HepG2 (cell line): ENCODE data around the gene TMEM135. TPM values are rescaled to one million over a fixed set of nuclear protein-coding genes. Genes with fewer than 3 reads are reported as not detected.

Experiments used
- ATAC-seq: fragments of 200-7000 bp; cut with Tn5 transposase; 3 replicates; pipeline ENCODE4 v1.9.1; 2020; ENCODE audit warnings: mild to moderate bottlenecking, moderate library complexity
- BruUV-seq: library from RNA; stranded (reverse); fragments of 400-500 nt; replicated peaks from 2 replicates; lab custom pipeline; 2021; lab: Mats Ljungman, UMichigan
- CTCF ChIA-PET: fragments of 300-600 bp; formaldehyde crosslinking; extraction: SDS; loops from one replicate; lab custom pipeline; 2021; ENCODE audit warnings: low total read pairs, inconsistent platforms, low intra/inter-chr PET ratio; lab: Yijun Ruan, JAX
- POLR2A ChIA-PET: fragments of 350-600 bp; sonication (Branson Sonifier 250); formaldehyde crosslinking; loops from one replicate; lab custom pipeline; 2020; ENCODE audit warnings: antibody characterized with exemption, inconsistent platforms; lab: Yijun Ruan, JAX
- DNase-seq: peaks from one replicate; pipeline ENCODE4 v3.0.0-alpha.2; 2015; ENCODE audit warnings: low spot score
- FAIRE-seq: peaks from 3 replicates; lab custom pipeline; 2011; peaks lifted over from hg19 to GRCh38; lab: Jason Lieb, UNC
- H2AFZ ChIP-seq: one replicate; pipeline ENCODE4 v1.6.1; 2011; ENCODE audit warnings: low read length, inconsistent platforms
- H3K27ac ChIP-seq: fragments of 300-600 bp; 3 replicates; pipeline ENCODE4 v1.8.0; 2011; ENCODE audit warnings: mixed run types, mild to moderate bottlenecking, mixed read lengths, low read length, inconsistent platforms; ENCODE audit not compliant: insufficient read depth; ENCODE audit errors: extremely low read length
- H3K27me3 ChIP-seq, 2 experiments: fragments of 200-600 bp in 1 of 2; 2 replicates in 1 of 2; 3 replicates in 1 of 2; pipeline versions ENCODE4 v1.6.0 to v1.8.0; 2011; ENCODE audit warnings: low read length in 2 of 2, mild to moderate bottlenecking in 2 of 2, moderate library complexity in 2 of 2, inconsistent platforms in 1 of 2; ENCODE audit not compliant: insufficient read depth in 2 of 2, control insufficient read depth in 1 of 2
- H3K36me3 ChIP-seq, 2 experiments: fragments of 200-600 bp in 1 of 2; replicated peaks in 1 of 2; 2 replicates in 1 of 2; 3 replicates in 1 of 2; pipeline versions ENCODE4 v1.5.1 to v1.8.0; 2011; ENCODE audit warnings: low read length in 2 of 2, inconsistent platforms in 1 of 2; ENCODE audit not compliant: insufficient read depth in 2 of 2, control insufficient read depth in 1 of 2
- H3K4me1 ChIP-seq: 2 replicates; pipeline ENCODE4 v1.5.1; 2012; ENCODE audit warnings: low read length, inconsistent platforms; ENCODE audit not compliant: insufficient read depth
- H3K4me2 ChIP-seq: 2 replicates; pipeline ENCODE4 v1.6.0; 2011; ENCODE audit warnings: low read depth, low read length, inconsistent platforms
- H3K4me3 ChIP-seq, 3 experiments: fragments of 200-600 bp in 1 of 3; sonication (generic), shearing (Covaris generic) in 1 of 3; replicated peaks in 1 of 3; 2 replicates each; pipeline ENCODE4 v1.5.1; 2011 to 2016; ENCODE audit warnings: low read length in 3 of 3, inconsistent platforms in 2 of 3, low read depth in 2 of 3, mild to moderate bottlenecking in 2 of 3, control low read depth in 1 of 3, mixed read lengths in 1 of 3; ENCODE audit not compliant: insufficient read depth in 1 of 3
- H3K79me2 ChIP-seq: one replicate; pipeline ENCODE4 v1.6.1; 2011; ENCODE audit warnings: low read length, inconsistent platforms; ENCODE audit not compliant: insufficient read depth
- H3K9ac ChIP-seq: 2 replicates; pipeline ENCODE4 v1.6.0; 2011; ENCODE audit warnings: mild to moderate bottlenecking, low read depth, low read length, inconsistent platforms; ENCODE audit not compliant: insufficient read depth
- H3K9me3 ChIP-seq: 2 replicates; pipeline ENCODE4 v1.5.1; 2012; ENCODE audit warnings: mild to moderate bottlenecking, low read length
- H4K20me1 ChIP-seq: 2 replicates; pipeline ENCODE4 v1.6.0; 2011; ENCODE audit warnings: inconsistent platforms, mild to moderate bottlenecking, low read length, moderate library complexity; ENCODE audit not compliant: insufficient read depth
- ATF2 ChIP-seq: sonication (generic); formaldehyde crosslinking; IDR thresholded peaks from 2 replicates; pipeline ENCODE4 v1.4.0; 2020; ENCODE audit warnings: missing genetic modification reagents
- FOXP1 ChIP-seq, 2 experiments: fragments of 450-650 bp in 1 of 2; IDR thresholded peaks; 2 replicates each; pipeline ENCODE4 v1.6.1; 2017 to 2018; ENCODE audit warnings: antibody characterized with exemption in 1 of 2
- HNF4A ChIP-seq: sonication (generic); formaldehyde crosslinking; IDR thresholded peaks from 2 replicates; pipeline ENCODE4 v1.4.0; 2020; ENCODE audit warnings: missing genetic modification reagents
- ISL2 ChIP-seq: sonication (generic); formaldehyde crosslinking; IDR thresholded peaks from 2 replicates; pipeline ENCODE4 v1.5.0; 2020; ENCODE audit warnings: missing genetic modification reagents
- NFAT5 ChIP-seq: sonication (generic); formaldehyde crosslinking; IDR thresholded peaks from 2 replicates; pipeline ENCODE4 v1.4.0; 2020; ENCODE audit warnings: missing genetic modification reagents
- RFX3 ChIP-seq: IDR thresholded peaks from 2 replicates; pipeline ENCODE4 v1.6.1; 2016; ENCODE audit warnings: missing biosample characterization, missing genetic modification reagents
- SRY ChIP-seq: sonication (generic); formaldehyde crosslinking; IDR thresholded peaks from 2 replicates; pipeline ENCODE4 v1.8.0; 2022; ENCODE audit warnings: mild to moderate bottlenecking, missing genetic modification reagents
- ZBTB42 ChIP-seq: sonication (generic); formaldehyde crosslinking; IDR thresholded peaks from 2 replicates; pipeline ENCODE4 v1.5.0; 2020; ENCODE audit warnings: mild to moderate bottlenecking, missing genetic modification reagents
- ZNF256 ChIP-seq: sonication (generic); formaldehyde crosslinking; conservative IDR thresholded peaks from 2 replicates; pipeline ENCODE4 v1.4.0; 2020; ENCODE audit warnings: missing genetic modification reagents
- WGBS: methylation state at CpG from one replicate; pipeline ENCODE4 v1.1.6; 2017; ENCODE audit warnings: low lambda C conversion rate; 5-methylcytosine and 5-hydroxymethylcytosine counted together
- in situ Hi-C: cut with HindIII; loops from 2 replicates; pipeline ENCODE4 v1.10.0; 2017; ENCODE audit warnings: low pct_unique_long_range_greater_than_20kb; ENCODE audit not compliant: extremely low pct_ligation_motif_present
- intact Hi-C: fragments of 100-400 bp; cut with micrococcal nuclease; formaldehyde crosslinking; loops from one replicate; pipeline ENCODE4 v1.10.0; 2022; ENCODE audit not compliant: unreplicated experiment
- polyA plus RNA-seq, 8 experiments: library from polyadenylated mRNA; depleted of rRNA in 3 of 8; stranded (reverse) in 7 of 8; unstranded in 1 of 8; fragments of >200 nt; fragmentation: Illumina TruSeq in 4 of 8; extraction: Trizol in 4 of 8; gene quantifications; 2 replicates each; pipeline versions ENCODE4 v1.2.1 to v1.2.3, GENCODE V29; 2011 to 2016; ENCODE audit warnings: low read depth in 4 of 8, missing spikeins in 1 of 8, mixed read lengths in 1 of 8; ENCODE audit not compliant: insufficient read depth in 1 of 8
- total RNA-seq, 5 experiments: library from RNA; depleted of rRNA; stranded (reverse); fragments of >200 nt; fragmentation: Illumina TruSeq; extraction: Trizol; gene quantifications; 2 replicates each; pipeline ENCODE4 v1.2.3, GENCODE V29; 2016; ENCODE audit warnings: low read depth in 1 of 5

TMEM135 gene
- total and polyA plus RNA-seq, 2 of the 13 experiments (the other 11 are each of a cell fraction or from before 2014, with no cell fraction given) = 36.6 to 88.9 TPM

GRCh38 chr11:87236368-87236767, 198.6 kb downstream of the TMEM135 start:
- CTCF ChIA-PET = no interaction called here
- no peak for FAIRE-seq
- in situ Hi-C loops = no loop called here

More at GRCh38 chr11:87236368-87236767, 198.6 kb downstream of the TMEM135 start:
- intact Hi-C loops = no loop called here
- TF ChIP-seq ZBTB42 (CRISPR knock-in tag) (no peak), FOXP1 (IDR thresholded peaks at IDR 0.05) (no peak), FOXP1 (CRISPR knock-in tag; IDR thresholded peaks at IDR 0.05) (no peak), RFX3 (CRISPR knock-in tag) (no peak), ZNF256 (CRISPR knock-in tag) (no peak), SRY (CRISPR knock-in tag) (no peak), ISL2 (no peak), ATF2 (CRISPR knock-in tag) (no peak), HNF4A (CRISPR knock-in tag) (no peak), NFAT5 (CRISPR knock-in tag) (no peak)
- Histone ChIP-seq H4K20me1 (no peaks in the 10 kb centered on the region; the same call in 1 of the 2 replicates), H3K27ac (no peak overlapping the region), H3K79me2 (no peaks in the 10 kb centered on the region), H3K4me2 (no peak overlapping the region), H2AFZ (no peak overlapping the region), H3K9ac (no peak overlapping the region), H3K27me3 (no peaks in the 10 kb centered on the region), H3K9me3 (peaks cover 15% of the 10 kb centered on the region), H3K4me1 (peaks cover 8% of the 10 kb centered on the region), H3K36me3 (peaks cover 0 to 24% of the 10 kb centered on the region in 2 experiments; a peak in 1 of 5 replicates), H3K4me3 (no peak overlapping the region)
- BruUV-seq = no TSS peak
- WGBS = 97% methylated on average over 2 of the region's 2 CpGs
- POLR2A ChIA-PET = no interaction called here
- ATAC-seq (no peak), DNase-seq (no peak)
